Panc1 (cell line): ENCODE data around the gene WDR27.
A peak's percentile ranks its signal among the peaks of the same experiment; 100 is the strongest.

Experiments used
- POLR2AphosphoS5 ChIP-seq: IDR thresholded peaks from 2 replicates; pipeline ENCODE4 v1.6.1; 2012; ENCODE audit warnings: mild to moderate bottlenecking, low read depth, low read length, moderate library complexity
- SIN3A ChIP-seq: IDR thresholded peaks from 2 replicates; pipeline ENCODE4 v1.6.1; 2012; ENCODE audit warnings: low read depth, mild to moderate bottlenecking, low read length, moderate library complexity, borderline replicate concordance; ENCODE audit not compliant: insufficient read depth
- TCF7L2 ChIP-seq: IDR thresholded peaks from 2 replicates; pipeline ENCODE4 v1.6.1; 2011; ENCODE audit warnings: mild to moderate bottlenecking, low read depth, low read length, inconsistent platforms
- TF ChIP-seq, protein P1 (sequence below): fragments of 450-650 bp; IDR thresholded peaks from 2 replicates; pipeline ENCODE4 v1.5.1; 2017; ENCODE audit warnings: mild to moderate bottlenecking
- TF ChIP-seq, protein P2 (sequence below), 2 experiments: IDR thresholded peaks; 2 replicates each; pipeline ENCODE4 v1.6.1; 2011 to 2012; ENCODE audit warnings: low read depth in 2 of 2, control low read depth in 1 of 2, low read length in 1 of 2, mild to moderate bottlenecking in 1 of 2, moderate library complexity in 1 of 2; ENCODE audit not compliant: insufficient read depth in 1 of 2

DNA sequence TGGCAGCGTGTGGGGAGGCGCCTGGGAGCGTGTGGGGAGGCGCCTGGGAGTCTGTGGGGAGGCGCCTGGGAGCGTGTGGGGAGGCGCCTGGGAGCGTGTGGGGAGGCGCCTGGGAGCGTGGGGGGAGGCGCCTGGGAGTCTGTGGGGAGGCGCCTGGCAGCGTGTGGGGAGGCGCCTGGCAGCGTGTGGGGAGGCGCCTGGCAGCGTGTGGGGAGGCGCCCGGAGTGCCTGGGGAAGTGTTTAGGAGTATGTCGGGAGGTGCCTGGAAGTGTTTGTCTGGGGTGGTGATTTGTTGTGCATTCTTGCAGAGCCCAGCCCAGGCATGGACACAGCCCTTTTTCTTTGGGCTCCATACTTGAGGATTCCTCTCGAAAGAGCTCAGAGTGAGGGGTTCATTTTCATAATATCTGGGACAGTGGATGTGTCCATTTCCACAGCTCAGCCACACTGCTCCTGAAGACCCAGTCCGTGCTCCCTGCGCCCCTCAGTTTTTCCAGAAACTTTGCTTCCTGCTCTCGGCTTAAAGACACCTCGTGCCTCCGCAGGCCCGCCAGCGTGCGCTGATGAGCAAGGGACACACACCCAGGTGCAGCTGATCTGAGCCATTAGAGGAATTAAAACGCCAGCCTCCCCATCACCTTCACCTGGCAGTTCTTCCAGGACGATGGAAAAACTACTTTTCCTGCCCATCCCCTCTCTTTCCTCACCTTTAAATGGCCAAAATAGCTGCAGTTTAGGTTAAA is 276.0 kb downstream of the WDR27 start:
- TF ChIP-seq, protein P1, sequence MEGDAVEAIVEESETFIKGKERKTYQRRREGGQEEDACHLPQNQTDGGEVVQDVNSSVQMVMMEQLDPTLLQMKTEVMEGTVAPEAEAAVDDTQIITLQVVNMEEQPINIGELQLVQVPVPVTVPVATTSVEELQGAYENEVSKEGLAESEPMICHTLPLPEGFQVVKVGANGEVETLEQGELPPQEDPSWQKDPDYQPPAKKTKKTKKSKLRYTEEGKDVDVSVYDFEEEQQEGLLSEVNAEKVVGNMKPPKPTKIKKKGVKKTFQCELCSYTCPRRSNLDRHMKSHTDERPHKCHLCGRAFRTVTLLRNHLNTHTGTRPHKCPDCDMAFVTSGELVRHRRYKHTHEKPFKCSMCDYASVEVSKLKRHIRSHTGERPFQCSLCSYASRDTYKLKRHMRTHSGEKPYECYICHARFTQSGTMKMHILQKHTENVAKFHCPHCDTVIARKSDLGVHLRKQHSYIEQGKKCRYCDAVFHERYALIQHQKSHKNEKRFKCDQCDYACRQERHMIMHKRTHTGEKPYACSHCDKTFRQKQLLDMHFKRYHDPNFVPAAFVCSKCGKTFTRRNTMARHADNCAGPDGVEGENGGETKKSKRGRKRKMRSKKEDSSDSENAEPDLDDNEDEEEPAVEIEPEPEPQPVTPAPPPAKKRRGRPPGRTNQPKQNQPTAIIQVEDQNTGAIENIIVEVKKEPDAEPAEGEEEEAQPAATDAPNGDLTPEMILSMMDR = no peak
- TF ChIP-seq, protein P2, sequence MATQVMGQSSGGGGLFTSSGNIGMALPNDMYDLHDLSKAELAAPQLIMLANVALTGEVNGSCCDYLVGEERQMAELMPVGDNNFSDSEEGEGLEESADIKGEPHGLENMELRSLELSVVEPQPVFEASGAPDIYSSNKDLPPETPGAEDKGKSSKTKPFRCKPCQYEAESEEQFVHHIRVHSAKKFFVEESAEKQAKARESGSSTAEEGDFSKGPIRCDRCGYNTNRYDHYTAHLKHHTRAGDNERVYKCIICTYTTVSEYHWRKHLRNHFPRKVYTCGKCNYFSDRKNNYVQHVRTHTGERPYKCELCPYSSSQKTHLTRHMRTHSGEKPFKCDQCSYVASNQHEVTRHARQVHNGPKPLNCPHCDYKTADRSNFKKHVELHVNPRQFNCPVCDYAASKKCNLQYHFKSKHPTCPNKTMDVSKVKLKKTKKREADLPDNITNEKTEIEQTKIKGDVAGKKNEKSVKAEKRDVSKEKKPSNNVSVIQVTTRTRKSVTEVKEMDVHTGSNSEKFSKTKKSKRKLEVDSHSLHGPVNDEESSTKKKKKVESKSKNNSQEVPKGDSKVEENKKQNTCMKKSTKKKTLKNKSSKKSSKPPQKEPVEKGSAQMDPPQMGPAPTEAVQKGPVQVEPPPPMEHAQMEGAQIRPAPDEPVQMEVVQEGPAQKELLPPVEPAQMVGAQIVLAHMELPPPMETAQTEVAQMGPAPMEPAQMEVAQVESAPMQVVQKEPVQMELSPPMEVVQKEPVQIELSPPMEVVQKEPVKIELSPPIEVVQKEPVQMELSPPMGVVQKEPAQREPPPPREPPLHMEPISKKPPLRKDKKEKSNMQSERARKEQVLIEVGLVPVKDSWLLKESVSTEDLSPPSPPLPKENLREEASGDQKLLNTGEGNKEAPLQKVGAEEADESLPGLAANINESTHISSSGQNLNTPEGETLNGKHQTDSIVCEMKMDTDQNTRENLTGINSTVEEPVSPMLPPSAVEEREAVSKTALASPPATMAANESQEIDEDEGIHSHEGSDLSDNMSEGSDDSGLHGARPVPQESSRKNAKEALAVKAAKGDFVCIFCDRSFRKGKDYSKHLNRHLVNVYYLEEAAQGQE (IDR thresholded peaks at IDR 0.05; ENCODE audit: insufficient read depth in 1 of 2, low read depth in 2 of 2, low read length in 1 of 2) = no peak
- TF ChIP-seq POLR2AphosphoS5 = 0 out of 2 replicates have a peak, but pooled peaks have one; percentile 44
- no peak for TF ChIP-seq TCF7L2
- TF ChIP-seq SIN3A = no peak
